Nephron progenitor cell (in vitro differentiated cells): ENCODE measurements around the gene TBC1D22B.
A peak's percentile ranks its signal among the peaks of the same experiment; 100 is the strongest.

Experiments
- DNase-seq: peaks from one replicate; pipeline ENCODE4 v3.0.0; 2021
- H3K27ac Mint-ChIP-seq: 2 replicates; pipeline ENCODE4 v1.8.0; 2021; ENCODE audit warnings: mild to moderate bottlenecking, moderate library complexity, mixed read lengths
- H3K27me3 Mint-ChIP-seq: 2 replicates; pipeline ENCODE4 v1.8.0; 2021; ENCODE audit warnings: mild to moderate bottlenecking, low read depth, mixed read lengths; ENCODE audit not compliant: poor library complexity
- H3K36me3 Mint-ChIP-seq: 2 replicates; pipeline ENCODE4 v1.8.0; 2021; ENCODE audit warnings: low read depth, mixed read lengths
- H3K4me1 Mint-ChIP-seq: 2 replicates; pipeline ENCODE4 v1.8.0; 2021; ENCODE audit warnings: mixed read lengths
- H3K4me3 Mint-ChIP-seq: 2 replicates; pipeline ENCODE4 v1.8.0; 2021; ENCODE audit warnings: mild to moderate bottlenecking, moderate library complexity, mixed read lengths
- H3K9me3 Mint-ChIP-seq: 2 replicates; pipeline ENCODE4 v1.8.0; 2021; ENCODE audit warnings: mild to moderate bottlenecking, moderate library complexity, mixed read lengths
- TF ChIP-seq, protein P1 (sequence below): fragments of 200-600 bp; sonication (generic); IDR thresholded peaks from 2 replicates; pipeline ENCODE4 v1.5.0; 2021; ENCODE audit warnings: antibody characterized with exemption

Gene TBC1D22B, protein sequence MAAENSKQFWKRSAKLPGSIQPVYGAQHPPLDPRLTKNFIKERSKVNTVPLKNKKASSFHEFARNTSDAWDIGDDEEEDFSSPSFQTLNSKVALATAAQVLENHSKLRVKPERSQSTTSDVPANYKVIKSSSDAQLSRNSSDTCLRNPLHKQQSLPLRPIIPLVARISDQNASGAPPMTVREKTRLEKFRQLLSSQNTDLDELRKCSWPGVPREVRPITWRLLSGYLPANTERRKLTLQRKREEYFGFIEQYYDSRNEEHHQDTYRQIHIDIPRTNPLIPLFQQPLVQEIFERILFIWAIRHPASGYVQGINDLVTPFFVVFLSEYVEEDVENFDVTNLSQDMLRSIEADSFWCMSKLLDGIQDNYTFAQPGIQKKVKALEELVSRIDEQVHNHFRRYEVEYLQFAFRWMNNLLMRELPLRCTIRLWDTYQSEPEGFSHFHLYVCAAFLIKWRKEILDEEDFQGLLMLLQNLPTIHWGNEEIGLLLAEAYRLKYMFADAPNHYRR

DNA sequence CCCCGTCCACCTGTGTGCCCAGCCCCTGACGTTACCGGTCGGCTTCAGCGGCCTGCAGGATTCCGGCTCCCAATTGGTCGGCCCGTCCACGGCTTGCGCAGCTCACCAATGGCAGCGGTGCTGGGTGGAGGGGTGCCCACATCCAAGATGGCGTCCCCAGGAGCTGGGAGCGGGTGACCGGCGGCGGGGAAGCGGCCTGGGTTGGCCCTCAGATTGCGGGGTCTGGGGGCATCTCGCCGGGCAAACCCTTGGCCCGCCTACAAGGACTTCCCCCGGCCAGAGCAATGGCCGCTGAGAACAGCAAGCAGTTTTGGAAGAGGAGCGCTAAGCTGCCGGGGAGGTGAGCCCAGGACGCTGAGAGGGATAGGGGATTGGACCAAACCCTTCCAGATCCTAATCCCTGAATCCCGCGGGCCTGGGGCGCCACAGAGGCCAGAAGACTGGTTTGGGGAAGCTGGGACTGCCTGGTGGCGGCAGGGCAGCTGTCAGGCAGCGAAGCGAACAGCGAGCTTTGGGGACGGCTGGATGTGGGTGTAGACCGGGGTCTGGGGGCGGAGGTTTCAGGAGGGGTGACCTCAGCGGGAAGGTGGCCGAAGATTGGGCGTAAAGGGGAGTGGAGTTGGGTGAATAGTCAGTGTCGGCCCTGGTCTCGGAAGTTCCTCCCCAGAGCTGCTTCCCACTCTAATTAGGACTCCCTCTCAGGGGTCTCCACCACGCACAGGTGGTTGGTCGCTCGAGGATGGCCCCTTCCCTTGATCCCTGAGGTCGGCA is at the start of gene TBC1D22B, which contains the start of gene TMEM217:
Gene TBC1D22B (plus strand): TSS at position 139 of the 771 bp plus-strand sequence. CDS start 146 bp downstream, at position 285.
Gene TMEM217 (minus strand): TSS at position 511 of the 771 bp plus-strand sequence. CDS start 39,114 bp downstream, outside the sequence.
- TF ChIP-seq, protein P1, sequence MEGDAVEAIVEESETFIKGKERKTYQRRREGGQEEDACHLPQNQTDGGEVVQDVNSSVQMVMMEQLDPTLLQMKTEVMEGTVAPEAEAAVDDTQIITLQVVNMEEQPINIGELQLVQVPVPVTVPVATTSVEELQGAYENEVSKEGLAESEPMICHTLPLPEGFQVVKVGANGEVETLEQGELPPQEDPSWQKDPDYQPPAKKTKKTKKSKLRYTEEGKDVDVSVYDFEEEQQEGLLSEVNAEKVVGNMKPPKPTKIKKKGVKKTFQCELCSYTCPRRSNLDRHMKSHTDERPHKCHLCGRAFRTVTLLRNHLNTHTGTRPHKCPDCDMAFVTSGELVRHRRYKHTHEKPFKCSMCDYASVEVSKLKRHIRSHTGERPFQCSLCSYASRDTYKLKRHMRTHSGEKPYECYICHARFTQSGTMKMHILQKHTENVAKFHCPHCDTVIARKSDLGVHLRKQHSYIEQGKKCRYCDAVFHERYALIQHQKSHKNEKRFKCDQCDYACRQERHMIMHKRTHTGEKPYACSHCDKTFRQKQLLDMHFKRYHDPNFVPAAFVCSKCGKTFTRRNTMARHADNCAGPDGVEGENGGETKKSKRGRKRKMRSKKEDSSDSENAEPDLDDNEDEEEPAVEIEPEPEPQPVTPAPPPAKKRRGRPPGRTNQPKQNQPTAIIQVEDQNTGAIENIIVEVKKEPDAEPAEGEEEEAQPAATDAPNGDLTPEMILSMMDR = no peak
- no peaks in the 10 kb centered on the region for H3K36me3 Mint-ChIP-seq
- H3K9me3 Mint-ChIP-seq = no peaks in the 10 kb centered on the region
- peak within 1 kb of the TSS; percentile 99 for H3K4me3 Mint-ChIP-seq
- peak within 1 kb of the TSS; percentile 96 for H3K27ac Mint-ChIP-seq
- DNase-seq = peak; percentile 90
- H3K4me1 Mint-ChIP-seq = peaks cover 29% of the 10 kb centered on the region
- peaks cover 21% of the 10 kb centered on the region for H3K27me3 Mint-ChIP-seq

DNA sequence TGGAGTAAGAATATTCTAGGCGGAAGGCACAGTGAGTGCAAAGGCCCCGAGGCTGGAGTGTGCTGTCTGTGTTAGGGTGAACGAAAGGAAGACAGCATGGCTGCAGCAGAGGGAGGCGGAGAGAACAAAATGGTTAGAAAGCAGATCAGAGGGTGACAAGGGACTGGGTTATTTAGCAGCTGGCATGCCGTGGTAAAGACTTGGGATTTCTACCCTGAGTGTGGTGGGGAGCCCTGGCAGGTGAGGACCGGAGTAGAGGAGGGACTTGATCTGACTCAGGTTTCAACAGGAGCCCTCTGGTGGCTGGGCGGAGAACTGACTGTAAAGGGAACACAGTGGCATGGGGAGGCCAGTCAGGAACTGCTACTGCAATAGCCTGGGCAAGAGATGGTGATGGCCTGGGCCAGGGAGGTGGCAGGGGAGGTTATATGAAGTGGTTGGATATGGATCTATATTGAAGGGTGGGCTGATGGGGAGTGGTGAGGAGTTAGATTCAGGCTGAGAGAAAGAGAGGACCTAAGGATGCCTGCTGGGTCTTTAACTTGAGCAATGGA is 49.6 kb upstream of the TBC1D22B start:
- Mint-ChIP-seq H3K4me3 (no peak overlapping the region), H3K27ac (no peak overlapping the region), H3K9me3 (no peaks in the 10 kb centered on the region), H3K27me3 (peaks cover 30% of the 10 kb centered on the region), H3K36me3 (no peaks in the 10 kb centered on the region), H3K4me1 (peaks cover 23% of the 10 kb centered on the region)
- TF ChIP-seq, protein P1 = peak; percentile 57
- peak; percentile 79 for DNase-seq

- H3K4me1 Mint-ChIP-seq = peaks cover 23% of the 10 kb centered on the region
- H3K36me3 Mint-ChIP-seq = no peaks in the 10 kb centered on the region
Observed at GRCh38 chr6:37208793-37209192, 48.8 kb upstream of the TBC1D22B start.

GRCh38 chr6:37209461-37210205 is 47.9 kb upstream of the TBC1D22B start:
- H3K4me3 Mint-ChIP-seq = no peak overlapping the region
- H3K27ac Mint-ChIP-seq = no peak overlapping the region
- H3K36me3 Mint-ChIP-seq = no peaks in the 10 kb centered on the region
- H3K27me3 Mint-ChIP-seq = peaks cover 31% of the 10 kb centered on the region
- no peaks in the 10 kb centered on the region for H3K9me3 Mint-ChIP-seq
- no peak for DNase-seq
- H3K4me1 Mint-ChIP-seq = peaks cover 23% of the 10 kb centered on the region
- TF ChIP-seq, protein P1 = no peak

More at GRCh38 chr6:37208793-37209192, 48.8 kb upstream of the TBC1D22B start:
- DNase-seq = no peak
- Mint-ChIP-seq H3K9me3 (no peaks in the 10 kb centered on the region), H3K4me3 (no peak overlapping the region), H3K27ac (no peak overlapping the region), H3K27me3 (peaks cover 31% of the 10 kb centered on the region)
- TF ChIP-seq, protein P1 = no peak

- H3K4me3 Mint-ChIP-seq = no peak overlapping the region
- H3K27me3 Mint-ChIP-seq = peaks cover 28% of the 10 kb centered on the region
- no peaks in the 10 kb centered on the region for H3K9me3 Mint-ChIP-seq
- DNase-seq = peak; percentile 84
- no peaks in the 10 kb centered on the region for H3K36me3 Mint-ChIP-seq
- TF ChIP-seq, protein P1 = peak; percentile 92
- peaks cover 17% of the 10 kb centered on the region for H3K4me1 Mint-ChIP-seq
- H3K27ac Mint-ChIP-seq = no peak overlapping the region
Observed at GRCh38 chr6:37210313-37210968, 47.1 kb upstream of the TBC1D22B start.
